ENCODE results near the gene ZCCHC7.
"Not testable (repeated sequence)": the region's sequence is repeated elsewhere in the genome, so short reads cannot be mapped to it uniquely, and the experiment has no call there.

The ZCCHC7 gene

DNA sequence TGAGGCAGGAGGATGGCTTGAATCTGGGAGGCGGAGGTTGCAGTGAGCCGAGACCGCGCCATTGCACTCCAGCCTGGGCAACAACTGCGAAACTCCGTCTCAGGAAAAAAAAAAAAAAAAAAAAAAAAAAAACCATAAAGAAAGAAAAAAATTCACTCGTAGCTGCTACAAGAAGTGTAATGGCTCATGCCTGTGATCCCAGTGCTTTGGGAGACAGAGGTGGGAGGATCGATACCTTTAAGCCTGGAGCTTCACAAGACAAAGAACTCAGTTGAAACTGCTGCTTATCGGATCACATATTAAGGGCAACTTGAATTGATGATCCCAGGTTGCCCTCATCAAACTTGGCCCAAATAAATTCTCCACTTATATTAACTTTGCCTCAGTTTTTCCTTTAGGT lies 1.0 kb upstream of the ZCCHC7 start:
- FAIRE-seq: no peak
- no peak for DNase-seq (ENCODE audit: insufficient read length, low spot score)

DNA sequence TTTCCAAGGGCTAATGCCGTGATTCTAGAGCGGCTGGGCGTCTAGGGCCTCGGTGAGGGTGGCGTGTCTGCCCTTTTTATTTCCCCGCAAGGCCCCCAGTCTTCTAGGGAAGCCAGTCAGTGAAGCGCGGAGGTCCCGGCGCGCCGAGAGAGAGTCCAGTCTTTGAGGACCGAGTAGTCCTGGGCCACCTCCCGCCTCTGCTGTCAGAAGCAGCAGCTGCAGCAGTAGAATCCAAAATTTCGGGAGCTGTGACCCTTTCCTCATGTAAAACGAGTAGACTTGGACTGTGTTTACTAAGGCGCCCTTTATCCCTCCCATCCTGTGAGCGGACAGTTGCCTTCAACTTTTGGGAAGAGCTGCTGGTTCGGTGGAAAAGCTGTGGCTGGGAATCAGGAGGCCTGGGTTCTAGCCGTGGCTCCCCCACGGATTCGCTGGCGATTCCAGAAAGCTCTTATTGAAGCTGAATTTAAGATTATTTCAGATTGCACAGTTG lies 515 bp downstream of the ZCCHC7 start:
- not testable (repeated sequence) for FAIRE-seq; DNase-seq (ENCODE audit: insufficient read length, low spot score)

DNA sequence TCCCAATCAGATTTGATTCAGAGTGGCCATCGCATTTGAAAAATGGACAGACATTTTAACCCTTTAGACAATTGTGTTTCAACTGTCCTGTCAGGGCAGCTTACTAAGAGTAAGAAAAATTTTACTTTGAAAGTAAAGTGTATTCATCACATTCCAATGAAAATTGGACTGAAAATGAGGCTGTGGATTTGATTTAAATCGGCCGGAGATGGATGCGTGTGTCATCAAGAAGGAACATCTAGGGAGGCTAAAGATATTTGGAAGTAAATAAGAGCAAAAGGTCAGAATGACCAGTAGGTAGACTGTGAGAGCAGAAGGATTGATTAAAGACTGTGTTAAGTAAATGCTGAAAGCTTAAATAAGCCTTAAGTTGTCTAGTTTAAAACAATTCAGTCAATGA lies 1.5 kb downstream of the ZCCHC7 start:
- DNase-seq (ENCODE audit: insufficient read length, low spot score): no peak
- FAIRE-seq: no peak

DNA sequence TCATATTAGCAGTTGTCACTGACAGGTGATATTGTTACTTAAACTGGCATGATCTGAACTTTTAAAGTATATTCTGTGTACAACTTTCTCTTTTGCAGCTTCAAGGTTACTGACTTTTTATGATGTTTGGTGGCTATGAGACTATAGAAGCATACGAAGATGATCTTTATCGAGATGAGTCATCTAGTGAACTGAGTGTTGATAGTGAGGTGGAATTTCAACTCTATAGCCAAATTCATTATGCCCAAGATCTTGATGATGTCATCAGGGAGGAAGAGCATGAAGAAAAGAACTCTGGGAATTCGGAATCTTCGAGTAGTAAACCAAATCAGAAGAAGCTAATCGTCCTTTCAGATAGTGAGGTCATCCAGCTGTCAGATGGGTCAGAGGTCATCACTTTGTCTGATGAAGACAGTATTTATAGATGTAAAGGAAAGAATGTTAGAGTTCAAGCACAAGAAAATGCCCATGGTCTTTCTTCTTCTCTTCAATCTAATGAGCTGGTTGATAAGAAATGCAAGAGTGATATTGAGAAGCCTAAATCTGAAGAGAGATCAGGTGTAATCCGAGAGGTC lies 5.9 kb downstream of the ZCCHC7 start:
- FAIRE-seq: no peak
- DNase-seq (ENCODE audit: insufficient read length, low spot score): no peak

DNA sequence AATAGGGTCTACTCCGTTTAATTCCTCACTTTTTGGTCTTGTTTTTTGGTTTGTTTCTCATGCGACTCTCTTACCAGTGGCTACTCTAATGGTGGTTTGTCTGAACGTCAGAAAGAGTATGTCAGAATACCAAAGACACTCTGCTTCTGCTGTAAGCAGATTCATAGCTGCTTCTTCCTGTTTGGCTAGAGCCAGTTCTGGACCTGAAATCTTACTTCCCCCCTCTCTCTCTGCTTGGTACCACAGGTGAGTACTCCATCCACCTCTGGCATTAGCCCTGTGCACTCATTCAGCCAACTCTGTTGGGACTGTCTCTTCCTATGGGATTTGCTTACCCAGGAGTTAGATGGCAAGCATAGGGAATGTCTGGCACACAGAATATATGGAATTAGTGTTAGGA lies 6.6 kb downstream of the ZCCHC7 start:
- no peak for FAIRE-seq
- no peak for DNase-seq (ENCODE audit: insufficient read length, low spot score)

DNA sequence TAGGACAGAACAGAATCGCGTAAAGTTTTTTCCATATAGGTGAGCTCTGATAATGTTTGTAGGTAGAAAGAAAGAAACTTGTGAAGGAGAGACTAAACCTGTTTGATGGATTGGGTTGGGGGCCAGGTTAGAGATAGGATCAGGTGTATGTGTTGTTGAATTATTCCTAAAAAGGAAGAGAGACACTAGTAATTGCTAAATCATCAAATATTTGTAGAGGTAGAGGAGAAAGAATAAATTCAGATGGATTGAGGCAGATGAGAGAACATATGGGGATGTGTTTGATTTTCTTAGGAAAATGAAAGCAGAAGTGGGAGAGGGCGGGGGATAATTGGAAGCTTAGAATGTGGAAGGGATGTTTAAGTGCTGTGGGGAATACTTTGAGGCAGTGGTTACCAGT lies 7.7 kb downstream of the ZCCHC7 start:
- no peak for FAIRE-seq
- no peak for DNase-seq (ENCODE audit: insufficient read length, low spot score)

DNA sequence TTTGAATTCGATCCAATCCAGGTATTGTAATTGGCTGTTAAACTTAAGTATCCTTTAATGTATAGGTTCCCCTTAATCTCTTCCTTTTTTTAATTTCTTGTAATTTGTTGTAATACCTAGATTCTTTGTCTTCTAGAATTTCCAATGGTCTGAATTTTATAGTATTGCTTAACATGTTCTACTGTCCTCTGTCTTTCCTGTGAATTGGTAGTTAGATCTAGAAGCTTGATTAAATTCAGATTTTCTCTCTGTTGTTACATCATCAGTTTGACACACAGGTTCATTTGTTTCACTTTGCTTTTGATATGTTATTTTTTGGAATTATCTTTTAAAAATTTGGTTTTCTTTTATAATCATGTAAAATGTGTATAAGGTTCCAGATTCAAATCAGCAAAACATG lies 13.8 kb downstream of the ZCCHC7 start:
- DNase-seq (ENCODE audit: insufficient read length, low spot score): no peak
- FAIRE-seq: no peak

DNA sequence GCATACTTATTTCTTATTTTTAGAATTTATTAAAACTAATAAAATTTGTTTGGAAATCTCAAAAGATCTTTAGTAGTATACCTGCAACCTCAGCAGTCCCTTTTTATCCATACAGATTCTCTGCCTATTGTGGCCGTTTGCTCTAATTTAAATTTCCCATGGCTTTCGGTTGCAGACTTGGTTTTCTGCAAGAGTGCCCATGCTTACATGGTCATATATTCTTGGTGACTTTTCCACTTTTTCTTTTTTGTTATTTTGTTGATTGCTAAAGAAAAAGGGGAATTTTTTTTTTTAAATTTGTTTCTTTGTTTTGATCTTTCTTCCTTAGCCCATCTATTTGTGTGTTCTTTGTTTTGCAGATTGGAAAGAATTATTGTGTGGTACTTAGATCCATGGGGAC lies 20.6 kb downstream of the ZCCHC7 start:
- FAIRE-seq: no peak

DNA sequence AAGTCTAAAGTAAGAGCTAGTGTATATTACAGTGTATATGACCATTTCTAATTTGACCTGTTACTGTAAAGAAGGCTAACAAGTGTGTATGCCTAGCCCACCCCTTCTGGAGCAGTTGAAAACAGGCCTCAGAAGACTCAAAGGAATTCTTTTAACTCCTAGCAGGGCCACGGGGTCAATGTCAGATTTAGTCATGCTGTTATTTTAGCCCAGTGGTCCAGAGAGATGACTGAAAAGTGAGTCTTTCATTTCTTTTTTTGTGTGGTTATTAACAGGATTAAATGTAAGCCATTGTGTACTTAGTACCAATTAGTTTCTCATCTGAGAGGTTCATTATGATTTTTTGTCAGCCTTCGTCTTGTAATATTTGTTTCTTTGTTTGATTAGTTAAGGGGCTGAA lies 24.4 kb downstream of the ZCCHC7 start:
- no peak for DNase-seq (ENCODE audit: insufficient read length, low spot score)
- FAIRE-seq: peak; percentile 13

More for the DNA sequence above, 20.6 kb downstream of the ZCCHC7 start:
- no peak for DNase-seq (ENCODE audit: insufficient read length, low spot score)

DNA sequence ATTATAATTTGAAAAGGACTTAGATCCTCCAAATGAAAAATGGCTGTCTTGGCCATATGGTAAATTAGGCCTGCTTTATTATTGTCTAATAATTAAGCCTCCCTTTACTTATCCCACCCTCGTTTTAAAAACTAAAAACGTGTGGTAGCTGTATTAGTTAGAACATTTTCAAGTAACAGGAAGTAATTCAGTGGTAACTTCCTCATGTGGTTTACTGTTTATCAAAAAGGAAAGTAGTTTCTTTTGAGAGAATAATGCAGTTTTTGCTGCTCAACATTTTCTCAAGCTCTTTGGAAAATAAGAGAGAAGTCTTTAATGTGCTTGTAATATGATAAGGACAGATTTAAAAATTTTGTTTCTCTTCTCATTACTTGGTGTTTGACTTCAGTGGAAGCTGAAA lies 26.0 kb downstream of the ZCCHC7 start:
- DNase-seq (ENCODE audit: insufficient read length, low spot score): no peak
- no peak for FAIRE-seq

DNA sequence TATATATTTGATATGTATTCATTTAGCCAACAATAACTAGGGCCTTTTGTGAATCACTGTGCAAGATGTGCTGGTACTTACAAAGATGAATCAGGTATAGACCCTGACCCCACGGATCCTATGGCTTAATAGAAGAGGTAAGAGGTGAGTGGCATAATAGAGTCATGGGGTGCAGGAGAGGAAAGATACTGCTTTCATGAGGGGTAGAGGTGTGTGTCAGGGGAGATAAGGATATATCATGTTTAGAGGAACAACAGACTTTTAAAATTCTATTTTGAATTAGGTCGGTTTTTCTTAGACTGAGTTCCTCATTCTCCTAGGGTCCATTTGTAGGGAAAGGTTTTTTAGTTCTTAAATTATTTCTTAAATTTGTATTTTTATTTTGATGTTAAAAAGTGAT lies 27.8 kb downstream of the ZCCHC7 start:
- no peak for DNase-seq (ENCODE audit: insufficient read length, low spot score)
- no peak for FAIRE-seq

DNA sequence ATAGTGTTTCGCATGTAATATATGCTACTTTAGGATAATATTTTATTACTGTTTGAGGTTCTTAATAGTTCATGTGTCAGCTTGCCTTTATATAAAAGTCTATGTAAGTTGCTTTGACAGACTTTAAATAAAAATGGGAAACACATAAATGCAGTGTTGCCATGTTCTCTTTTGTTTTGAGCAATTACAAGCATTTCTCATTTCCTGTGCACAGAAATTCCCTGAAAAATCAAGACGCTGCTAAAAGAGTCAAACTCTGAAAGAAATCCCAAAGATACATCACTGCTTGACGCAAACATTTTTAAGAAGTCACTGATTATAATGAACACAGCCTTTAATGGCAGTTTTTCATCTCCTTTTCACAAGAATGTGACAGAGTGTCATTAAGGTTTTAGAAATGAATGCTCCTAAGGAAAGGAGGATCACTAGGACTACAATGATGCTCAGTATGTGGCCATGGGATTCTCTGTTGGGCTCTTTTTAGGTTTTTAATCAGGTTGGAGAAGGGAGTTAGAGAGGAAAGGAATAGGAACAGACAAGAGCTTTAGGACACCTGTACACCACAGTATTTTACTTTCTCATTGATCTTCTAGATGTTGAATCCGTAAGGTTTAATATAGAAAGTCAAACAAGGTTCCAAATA lies 29.4 kb downstream of the ZCCHC7 start:
- no peak for DNase-seq (ENCODE audit: insufficient read length, low spot score)
- no peak for FAIRE-seq

DNA sequence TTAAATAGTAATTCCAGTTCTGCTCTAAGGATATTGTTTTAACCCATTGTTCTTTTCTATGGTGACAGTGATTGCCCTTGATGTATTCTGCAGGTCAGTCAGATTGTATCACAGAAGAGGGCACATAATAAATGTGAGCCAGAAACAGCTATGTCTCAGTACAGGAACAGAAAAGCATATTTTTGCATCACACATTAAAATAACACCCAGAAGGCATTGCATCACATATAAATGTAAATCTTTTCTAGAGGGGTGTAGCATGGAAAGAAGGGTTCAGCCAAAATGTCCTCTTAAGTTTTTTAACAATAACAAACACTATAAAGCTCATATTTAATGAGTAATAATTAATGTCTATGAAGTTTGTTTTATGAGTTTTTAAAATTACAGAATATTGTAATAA lies 30.0 kb downstream of the ZCCHC7 start:
- FAIRE-seq: no peak

DNA sequence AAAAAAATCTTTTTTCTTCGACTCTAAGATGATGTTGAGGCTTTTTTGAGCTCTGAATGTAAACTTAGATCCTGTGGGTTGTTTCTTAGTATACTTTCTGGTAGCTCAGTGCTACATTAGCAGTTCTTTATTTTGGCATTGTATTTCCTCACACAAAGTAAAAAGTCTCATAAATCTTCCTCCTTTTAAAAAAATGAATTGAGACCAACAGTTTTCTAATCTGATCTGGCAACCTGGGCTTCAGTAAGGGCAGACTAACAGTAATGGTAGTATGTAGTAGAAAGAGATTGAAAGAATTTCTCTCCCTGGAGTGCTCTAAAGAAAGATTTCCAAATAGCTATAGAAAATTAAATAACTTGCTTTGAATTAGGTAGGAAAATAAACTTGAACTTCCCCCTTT lies 31.4 kb downstream of the ZCCHC7 start:
- FAIRE-seq: no peak

More for the DNA sequence above, 30.0 kb downstream of the ZCCHC7 start:
- DNase-seq (ENCODE audit: insufficient read length, low spot score): no peak

DNA sequence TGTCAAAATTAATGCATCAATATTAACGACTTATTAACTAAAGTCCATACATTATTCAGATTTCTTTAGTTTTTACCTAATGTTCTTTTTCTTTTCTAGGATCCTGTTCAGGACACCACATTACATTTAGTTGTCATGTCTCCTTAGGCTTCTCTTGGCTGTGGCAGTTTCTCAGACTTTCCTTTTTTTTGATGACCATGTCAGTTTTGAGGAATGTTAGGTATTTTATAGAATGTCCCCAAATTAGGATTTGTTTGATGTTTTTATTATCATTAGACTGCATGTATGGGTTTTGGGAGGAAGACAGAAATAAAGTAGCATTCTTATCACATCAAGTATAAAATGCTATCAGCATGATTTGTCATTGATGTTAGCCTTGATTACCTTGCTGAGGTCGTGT lies 32.0 kb downstream of the ZCCHC7 start:
- no peak for FAIRE-seq
- DNase-seq (ENCODE audit: insufficient read length, low spot score): no peak

More for the DNA sequence above, 31.4 kb downstream of the ZCCHC7 start:
- DNase-seq (ENCODE audit: insufficient read length, low spot score): no peak

DNA sequence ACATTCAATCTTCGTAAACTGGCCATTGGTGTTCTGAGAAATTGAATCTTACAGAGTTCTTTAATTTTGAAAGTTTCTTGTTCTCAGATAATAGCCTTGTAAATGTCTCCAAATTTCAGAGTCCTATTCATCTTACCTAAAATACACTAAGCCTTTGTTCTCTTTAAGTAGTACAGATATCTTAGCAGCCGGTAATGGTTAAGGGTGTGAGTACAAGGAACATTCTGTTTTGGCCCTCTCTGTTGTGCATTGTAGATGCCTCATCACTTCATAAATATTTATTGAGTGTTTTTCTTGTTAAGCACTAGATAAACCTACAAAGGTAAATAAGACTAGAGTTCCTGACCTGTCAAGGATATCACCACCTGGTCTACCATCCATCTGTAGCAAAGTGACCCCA lies 35.2 kb downstream of the ZCCHC7 start:
- DNase-seq (ENCODE audit: insufficient read length, low spot score) (no peak), FAIRE-seq (no peak)

DNA sequence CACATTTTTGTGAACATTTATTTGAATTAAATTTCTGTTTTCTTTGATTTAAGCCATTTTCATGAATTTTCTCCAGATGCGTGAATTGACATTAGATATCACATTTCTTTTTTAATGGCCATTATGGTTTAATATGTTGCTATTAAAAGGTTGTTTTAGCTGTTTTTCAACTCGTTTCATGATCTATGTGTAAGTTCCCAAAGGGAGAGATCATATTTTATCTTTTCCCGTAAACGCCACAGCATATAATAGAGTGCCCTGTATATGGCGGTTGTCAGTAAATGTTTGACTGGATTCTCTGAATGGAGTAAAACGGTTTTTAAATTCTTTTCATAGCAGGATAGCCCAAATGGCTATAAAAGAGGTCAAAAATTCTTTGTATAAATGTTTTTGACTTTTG lies 35.8 kb downstream of the ZCCHC7 start:
- no peak for FAIRE-seq

DNA sequence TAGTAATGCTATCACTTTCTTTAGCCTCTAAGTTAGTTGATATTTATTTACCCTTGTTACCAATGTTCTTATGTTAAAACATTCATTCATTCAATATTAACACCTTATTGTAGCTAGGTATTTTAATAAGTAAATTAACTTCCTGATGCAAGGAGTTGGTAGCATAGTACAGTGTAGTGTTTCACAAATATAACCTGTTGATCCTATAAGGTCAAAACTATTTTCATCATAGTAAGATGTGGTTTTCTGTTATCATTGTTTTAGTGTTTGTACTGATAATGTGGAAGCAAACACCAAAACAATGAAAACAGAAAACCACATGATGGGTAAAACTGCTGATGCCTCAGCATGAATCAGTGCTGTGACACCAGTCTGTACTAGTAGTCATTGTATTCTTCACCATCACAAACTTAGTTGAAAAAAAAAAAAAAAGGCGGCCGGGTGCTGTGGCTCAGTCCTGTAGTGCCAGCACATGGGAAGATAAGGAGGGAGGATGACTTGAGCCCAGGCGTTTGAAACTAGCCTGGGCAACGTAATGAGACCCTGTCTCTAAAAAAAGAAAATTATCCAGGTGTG lies 36.5 kb downstream of the ZCCHC7 start:
- DNase-seq (ENCODE audit: insufficient read length, low spot score) (no peak), FAIRE-seq (no peak)

More for the DNA sequence above, 35.8 kb downstream of the ZCCHC7 start:
- no peak for DNase-seq (ENCODE audit: insufficient read length, low spot score)

DNA sequence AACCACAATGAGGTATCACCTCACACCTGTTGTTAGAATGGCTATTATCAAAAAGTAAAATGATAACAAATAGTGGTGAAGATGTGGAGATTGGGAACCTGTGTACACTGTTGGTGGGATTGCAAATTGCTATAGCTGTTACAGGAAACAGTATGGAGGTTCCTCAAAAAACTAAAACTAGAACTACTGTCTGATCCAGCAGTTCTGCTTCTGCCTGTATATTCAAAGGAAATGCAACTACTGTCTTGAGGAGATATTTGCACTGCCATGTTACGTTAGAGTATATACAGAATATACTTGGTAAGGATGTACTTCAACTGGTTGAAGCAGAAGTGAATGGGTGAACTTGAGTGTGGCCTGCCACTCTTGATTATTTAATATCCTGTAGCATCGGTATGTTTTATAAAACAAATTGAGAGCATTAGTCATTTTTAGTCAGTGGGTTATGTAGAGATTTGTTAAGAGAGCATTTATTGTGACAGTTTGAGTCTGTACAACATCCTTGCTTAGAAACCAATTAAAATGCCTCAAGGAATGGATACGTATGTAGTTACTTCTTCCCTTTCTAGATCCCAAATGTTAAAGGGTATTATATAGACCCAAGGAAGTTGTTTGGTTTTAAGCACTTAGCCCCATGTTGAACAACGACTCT lies 37.5 kb downstream of the ZCCHC7 start:
- DNase-seq (ENCODE audit: insufficient read length, low spot score) (no peak), FAIRE-seq (no peak)

DNA sequence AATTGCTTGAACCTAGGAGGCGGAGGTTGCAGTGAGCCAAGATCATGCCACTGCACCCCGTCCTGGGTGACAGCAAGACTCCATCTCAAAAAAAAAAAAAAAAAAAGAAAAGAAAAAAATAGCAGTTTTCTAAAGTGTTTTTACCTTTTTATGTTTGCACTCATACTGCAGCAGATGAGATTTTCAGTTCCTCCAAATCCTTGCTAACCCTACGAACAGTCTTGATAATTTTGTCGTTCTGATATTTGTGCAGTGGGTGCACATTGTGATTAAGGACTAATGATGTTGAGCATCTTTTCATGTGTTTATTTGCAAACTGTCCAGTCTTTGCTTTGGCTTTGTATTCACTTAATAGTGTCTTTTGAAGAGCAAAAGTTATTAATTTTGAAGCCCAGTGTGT lies 42.9 kb downstream of the ZCCHC7 start:
- FAIRE-seq (no peak), DNase-seq (ENCODE audit: insufficient read length, low spot score) (no peak)

DNA sequence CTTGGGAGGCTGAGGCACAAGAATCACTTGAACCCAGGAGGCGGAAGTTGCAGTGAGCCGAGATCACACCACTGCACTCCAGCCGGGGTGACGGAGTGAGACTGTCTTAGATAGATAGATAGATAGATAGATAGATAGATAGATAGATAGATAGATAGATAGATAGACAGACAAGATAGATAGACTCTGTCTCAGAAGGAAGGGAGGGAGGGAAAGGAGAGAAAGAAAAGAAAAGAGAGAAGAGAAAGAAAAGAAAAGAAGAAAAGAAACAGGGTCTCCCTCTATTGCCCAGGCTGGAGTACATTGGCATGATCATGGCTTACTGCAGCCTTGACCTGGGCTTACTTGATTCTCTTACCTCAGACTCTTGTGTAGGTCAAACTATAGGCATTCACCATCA lies 44.0 kb downstream of the ZCCHC7 start:
- not testable (repeated sequence) for DNase-seq (ENCODE audit: insufficient read length, low spot score)

DNA sequence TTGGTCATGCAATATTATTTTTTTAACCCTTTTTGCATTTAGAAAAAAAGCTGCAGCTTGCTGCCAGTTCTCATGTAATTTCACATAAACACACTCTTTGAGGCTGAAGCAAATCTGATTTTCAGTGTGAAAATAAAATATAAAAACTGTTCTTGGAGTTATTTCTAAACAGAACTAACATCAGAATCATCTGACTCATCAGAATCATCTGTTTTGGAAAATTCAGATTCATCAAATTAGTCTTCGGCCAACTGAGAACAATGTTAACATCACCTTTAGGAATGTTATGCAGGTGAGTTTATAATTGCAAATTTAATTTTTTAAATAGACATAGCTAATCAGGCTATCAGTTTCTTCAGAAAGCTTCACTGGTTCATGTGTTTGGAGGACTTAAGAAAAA lies 45.3 kb downstream of the ZCCHC7 start:
- FAIRE-seq: no peak

More for the DNA sequence above, 44.0 kb downstream of the ZCCHC7 start:
- not testable (repeated sequence) for FAIRE-seq

More for the DNA sequence above, 45.3 kb downstream of the ZCCHC7 start:
- no peak for DNase-seq (ENCODE audit: insufficient read length, low spot score)
